Neural cell (in vitro differentiated cells): ENCODE results near the gene LRMDA.

ENCODE experiments used
- EP300 ChIP-seq: fragments of 450-650 bp; conservative IDR thresholded peaks from 2 replicates; pipeline ENCODE4 v1.6.1; 2014; ENCODE audit warnings: antibody characterized with exemption, mild to moderate bottlenecking, moderate library complexity; ENCODE audit not compliant: poor library complexity, severe bottlenecking
- EZH2 ChIP-seq: fragments of 200-600, 300-800 bp; shearing (Covaris generic), sonication (generic); IDR thresholded peaks from 2 replicates; pipeline ENCODE4 v1.6.1; 2014; ENCODE audit warnings: antibody characterized with exemption, low read length, borderline replicate concordance, mild to moderate bottlenecking; ENCODE audit not compliant: insufficient read depth, poor library complexity, severe bottlenecking
- POLR2AphosphoS5 ChIP-seq: IDR thresholded peaks from 2 replicates; pipeline ENCODE4 v1.6.1; 2012
- RAD21 ChIP-seq: fragments of 450-650 bp; conservative IDR thresholded peaks from 2 replicates; pipeline ENCODE4 v1.6.1; 2014; ENCODE audit warnings: antibody characterized with exemption, mild to moderate bottlenecking, moderate library complexity
- TF ChIP-seq, protein P1 (sequence below): fragments of 450-650 bp; IDR thresholded peaks from 2 replicates; pipeline ENCODE4 v1.5.1; 2014; ENCODE audit warnings: antibody characterized with exemption, mild to moderate bottlenecking, moderate library complexity; ENCODE audit not compliant: poor library complexity, severe bottlenecking
- TF ChIP-seq, protein P2 (sequence below): IDR thresholded peaks from 2 replicates; pipeline ENCODE4 v1.6.1; 2012; ENCODE audit warnings: borderline replicate concordance

DNA sequence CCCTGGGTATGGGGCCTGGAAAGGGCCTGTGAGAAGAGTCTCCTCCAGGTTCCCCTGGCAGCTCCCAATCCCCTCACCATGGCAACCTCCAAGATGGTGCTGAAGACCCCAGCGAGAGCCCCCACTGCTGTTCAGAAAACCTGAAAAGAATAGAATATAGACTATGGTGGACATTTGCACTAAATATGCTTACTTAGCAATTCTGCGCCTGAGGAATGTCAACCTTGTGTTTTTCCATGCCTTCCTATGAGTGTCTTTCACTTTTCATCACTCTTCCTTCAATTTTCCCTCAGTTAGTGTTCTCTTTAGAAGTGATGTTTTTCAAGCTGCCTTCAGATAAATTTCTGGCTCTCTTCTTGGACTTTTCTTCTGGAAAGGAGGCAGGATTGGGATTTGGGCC is 589.2 kb downstream of the LRMDA start:
- TF ChIP-seq, protein P1, sequence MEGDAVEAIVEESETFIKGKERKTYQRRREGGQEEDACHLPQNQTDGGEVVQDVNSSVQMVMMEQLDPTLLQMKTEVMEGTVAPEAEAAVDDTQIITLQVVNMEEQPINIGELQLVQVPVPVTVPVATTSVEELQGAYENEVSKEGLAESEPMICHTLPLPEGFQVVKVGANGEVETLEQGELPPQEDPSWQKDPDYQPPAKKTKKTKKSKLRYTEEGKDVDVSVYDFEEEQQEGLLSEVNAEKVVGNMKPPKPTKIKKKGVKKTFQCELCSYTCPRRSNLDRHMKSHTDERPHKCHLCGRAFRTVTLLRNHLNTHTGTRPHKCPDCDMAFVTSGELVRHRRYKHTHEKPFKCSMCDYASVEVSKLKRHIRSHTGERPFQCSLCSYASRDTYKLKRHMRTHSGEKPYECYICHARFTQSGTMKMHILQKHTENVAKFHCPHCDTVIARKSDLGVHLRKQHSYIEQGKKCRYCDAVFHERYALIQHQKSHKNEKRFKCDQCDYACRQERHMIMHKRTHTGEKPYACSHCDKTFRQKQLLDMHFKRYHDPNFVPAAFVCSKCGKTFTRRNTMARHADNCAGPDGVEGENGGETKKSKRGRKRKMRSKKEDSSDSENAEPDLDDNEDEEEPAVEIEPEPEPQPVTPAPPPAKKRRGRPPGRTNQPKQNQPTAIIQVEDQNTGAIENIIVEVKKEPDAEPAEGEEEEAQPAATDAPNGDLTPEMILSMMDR: no peak
- TF ChIP-seq EZH2 (no peak), RAD21 (no peak), EP300 (no peak), POLR2AphosphoS5 (no peak)
- TF ChIP-seq, protein P2, sequence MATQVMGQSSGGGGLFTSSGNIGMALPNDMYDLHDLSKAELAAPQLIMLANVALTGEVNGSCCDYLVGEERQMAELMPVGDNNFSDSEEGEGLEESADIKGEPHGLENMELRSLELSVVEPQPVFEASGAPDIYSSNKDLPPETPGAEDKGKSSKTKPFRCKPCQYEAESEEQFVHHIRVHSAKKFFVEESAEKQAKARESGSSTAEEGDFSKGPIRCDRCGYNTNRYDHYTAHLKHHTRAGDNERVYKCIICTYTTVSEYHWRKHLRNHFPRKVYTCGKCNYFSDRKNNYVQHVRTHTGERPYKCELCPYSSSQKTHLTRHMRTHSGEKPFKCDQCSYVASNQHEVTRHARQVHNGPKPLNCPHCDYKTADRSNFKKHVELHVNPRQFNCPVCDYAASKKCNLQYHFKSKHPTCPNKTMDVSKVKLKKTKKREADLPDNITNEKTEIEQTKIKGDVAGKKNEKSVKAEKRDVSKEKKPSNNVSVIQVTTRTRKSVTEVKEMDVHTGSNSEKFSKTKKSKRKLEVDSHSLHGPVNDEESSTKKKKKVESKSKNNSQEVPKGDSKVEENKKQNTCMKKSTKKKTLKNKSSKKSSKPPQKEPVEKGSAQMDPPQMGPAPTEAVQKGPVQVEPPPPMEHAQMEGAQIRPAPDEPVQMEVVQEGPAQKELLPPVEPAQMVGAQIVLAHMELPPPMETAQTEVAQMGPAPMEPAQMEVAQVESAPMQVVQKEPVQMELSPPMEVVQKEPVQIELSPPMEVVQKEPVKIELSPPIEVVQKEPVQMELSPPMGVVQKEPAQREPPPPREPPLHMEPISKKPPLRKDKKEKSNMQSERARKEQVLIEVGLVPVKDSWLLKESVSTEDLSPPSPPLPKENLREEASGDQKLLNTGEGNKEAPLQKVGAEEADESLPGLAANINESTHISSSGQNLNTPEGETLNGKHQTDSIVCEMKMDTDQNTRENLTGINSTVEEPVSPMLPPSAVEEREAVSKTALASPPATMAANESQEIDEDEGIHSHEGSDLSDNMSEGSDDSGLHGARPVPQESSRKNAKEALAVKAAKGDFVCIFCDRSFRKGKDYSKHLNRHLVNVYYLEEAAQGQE: no peak
